Measurements from ENCODE around the gene HOXB3.
A peak's percentile ranks its signal among the peaks of the same experiment; 100 is the strongest.

- TF ChIP-seq CTCF (IDR thresholded peaks at IDR 0.05) (no peak), POLR2A (IDR thresholded peaks at IDR 0.05) (peak in 1 of 2 donors; percentile 32)
Measured at GRCh38 chr17:48577946-48578615, 12.0 kb downstream of the HOXB3 start, which contains the start of gene HOXB4.
